Effector memory CD4-positive, alpha-beta T cell (primary cell): ENCODE results near the gene SUPT3H.

Source experiments
- DNase-seq, 3 donors: peaks; one replicate each; pipeline ENCODE4 v3.0.0-alpha.2; 2020
- H3K27ac ChIP-seq: 2 replicates; pipeline ENCODE4 v1.7.0; 2013; ENCODE audit warnings: mild to moderate bottlenecking, low read length, moderate library complexity; ENCODE audit not compliant: insufficient read depth, poor library complexity, severe bottlenecking
- H3K27me3 ChIP-seq: replicated peaks from 2 replicates; pipeline ENCODE4 v1.7.0; 2013; ENCODE audit warnings: mild to moderate bottlenecking, low read length; ENCODE audit not compliant: insufficient read depth, control insufficient read depth, poor library complexity, severe bottlenecking
- H3K36me3 ChIP-seq: 2 replicates; pipeline ENCODE4 v1.7.0; 2013; ENCODE audit warnings: mild to moderate bottlenecking, low read length, moderate library complexity; ENCODE audit not compliant: control insufficient read depth, insufficient read depth
- H3K4me1 ChIP-seq: 2 replicates; pipeline ENCODE4 v1.7.0; 2013; ENCODE audit warnings: low read length, mild to moderate bottlenecking; ENCODE audit not compliant: control insufficient read depth, insufficient read depth, poor library complexity, severe bottlenecking
- H3K4me3 ChIP-seq: 2 replicates; pipeline ENCODE4 v1.7.0; 2013; ENCODE audit warnings: low read length, low read depth, mild to moderate bottlenecking; ENCODE audit not compliant: insufficient read depth, poor library complexity, severe bottlenecking
- H3K9me3 ChIP-seq: 2 replicates; pipeline ENCODE4 v1.7.0; 2013; ENCODE audit warnings: mild to moderate bottlenecking, low read length, moderate library complexity; ENCODE audit not compliant: control insufficient read depth

The SUPT3H gene

DNA sequence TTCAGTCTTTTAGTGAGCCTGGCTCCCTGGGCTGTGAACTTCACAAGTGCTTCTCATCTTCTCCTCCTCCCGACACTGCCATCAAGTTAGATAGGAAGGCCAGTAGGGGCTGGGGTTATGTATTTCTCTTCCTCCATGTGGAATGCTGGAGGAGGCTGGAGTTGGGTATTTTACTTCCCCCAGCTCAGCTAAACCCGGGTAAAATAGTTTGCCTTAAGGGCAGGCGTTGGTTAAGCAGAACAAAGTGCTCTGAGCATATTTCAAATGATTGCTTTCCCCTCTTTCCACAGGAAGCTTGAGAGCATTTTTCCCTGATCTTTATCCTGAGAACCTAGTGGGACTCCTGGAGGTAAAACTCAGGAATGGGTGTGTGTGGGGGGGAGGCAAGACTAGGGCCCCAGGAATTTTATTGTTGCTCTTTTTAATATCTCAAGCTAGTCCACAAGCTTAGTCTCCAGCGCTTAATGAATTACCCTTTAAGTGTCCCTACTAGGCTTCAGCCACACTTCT lies 16.9 kb upstream of the SUPT3H start:
- H3K4me3 ChIP-seq = no peak overlapping the region
- no peaks in the 10 kb centered on the region for H3K36me3 ChIP-seq
- H3K27ac ChIP-seq = no peak overlapping the region
- no peaks in the 10 kb centered on the region for H3K27me3 ChIP-seq
- no peaks in the 10 kb centered on the region for H3K4me1 ChIP-seq
- no peaks in the 10 kb centered on the region for H3K9me3 ChIP-seq
- DNase-seq = no peak

DNA sequence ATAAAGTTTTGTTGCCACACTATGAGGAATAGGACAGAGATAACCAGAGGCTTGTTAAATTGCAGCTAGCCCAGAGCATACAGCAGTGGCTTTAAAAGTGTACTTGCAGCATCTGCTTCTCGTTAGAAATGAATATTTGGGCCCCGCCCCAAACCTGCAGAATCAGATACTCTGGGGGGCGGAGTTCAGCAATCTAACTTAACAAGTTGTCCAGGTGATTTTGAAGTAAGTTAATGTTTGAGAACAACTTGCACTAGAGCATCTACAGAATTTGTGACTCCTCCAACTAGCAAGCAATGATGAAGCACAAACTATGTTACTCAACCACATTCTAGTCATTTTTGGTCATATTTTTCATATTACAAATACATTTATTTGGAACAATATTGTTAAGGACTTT lies 10.6 kb upstream of the SUPT3H start:
- Histone ChIP-seq H3K27ac (no peak overlapping the region), H3K4me3 (no peak overlapping the region), H3K27me3 (no peaks in the 10 kb centered on the region), H3K9me3 (no peaks in the 10 kb centered on the region), H3K4me1 (no peaks in the 10 kb centered on the region), H3K36me3 (no peaks in the 10 kb centered on the region)
- no peak for DNase-seq

DNA sequence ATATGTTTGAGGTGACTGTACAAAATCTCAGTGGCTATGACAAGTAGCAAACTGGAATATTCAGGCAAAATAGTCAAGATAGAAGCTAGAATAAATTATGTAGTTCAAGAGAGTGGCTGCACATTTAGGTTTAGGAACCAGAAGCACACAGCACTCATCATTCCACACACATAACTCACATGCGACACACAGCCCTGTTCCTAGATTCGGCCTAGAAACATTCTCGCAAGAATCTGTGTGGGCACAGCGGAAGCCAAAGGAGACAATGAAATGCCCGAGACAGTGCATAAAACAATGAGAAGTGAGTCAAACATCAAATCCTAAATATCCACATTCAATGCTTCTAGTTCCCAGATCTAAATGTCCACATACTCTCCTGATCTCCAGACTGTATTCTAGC lies 9.5 kb upstream of the SUPT3H start:
- Histone ChIP-seq H3K4me3 (no peak overlapping the region), H3K9me3 (no peaks in the 10 kb centered on the region), H3K27me3 (no peaks in the 10 kb centered on the region), H3K27ac (no peak overlapping the region), H3K4me1 (no peaks in the 10 kb centered on the region), H3K36me3 (no peaks in the 10 kb centered on the region)
- DNase-seq = no peak

DNA sequence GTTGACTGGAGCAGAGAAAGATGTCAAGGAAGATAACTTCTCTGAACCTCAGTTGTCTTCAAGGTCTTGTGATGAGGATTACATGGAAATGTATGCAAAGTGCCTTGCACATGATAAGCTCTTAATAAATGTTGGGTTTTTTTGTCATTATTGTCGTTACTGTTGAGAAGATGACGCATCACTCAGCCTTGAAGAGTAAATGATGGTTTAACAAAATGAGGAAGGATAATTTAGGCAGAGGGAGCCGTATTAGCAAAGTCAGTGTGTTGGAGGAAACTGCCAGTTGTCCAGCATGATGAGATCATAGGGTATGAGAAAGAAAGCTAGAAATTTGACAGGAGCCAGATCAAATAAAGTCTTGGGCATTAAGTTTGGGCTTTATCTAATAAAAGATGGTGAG lies 8.8 kb upstream of the SUPT3H start:
- H3K4me1 ChIP-seq = no peaks in the 10 kb centered on the region
- no peaks in the 10 kb centered on the region for H3K27me3 ChIP-seq
- H3K27ac ChIP-seq = no peak overlapping the region
- H3K9me3 ChIP-seq = no peaks in the 10 kb centered on the region
- H3K36me3 ChIP-seq = no peaks in the 10 kb centered on the region
- no peak for DNase-seq
- no peak overlapping the region for H3K4me3 ChIP-seq

DNA sequence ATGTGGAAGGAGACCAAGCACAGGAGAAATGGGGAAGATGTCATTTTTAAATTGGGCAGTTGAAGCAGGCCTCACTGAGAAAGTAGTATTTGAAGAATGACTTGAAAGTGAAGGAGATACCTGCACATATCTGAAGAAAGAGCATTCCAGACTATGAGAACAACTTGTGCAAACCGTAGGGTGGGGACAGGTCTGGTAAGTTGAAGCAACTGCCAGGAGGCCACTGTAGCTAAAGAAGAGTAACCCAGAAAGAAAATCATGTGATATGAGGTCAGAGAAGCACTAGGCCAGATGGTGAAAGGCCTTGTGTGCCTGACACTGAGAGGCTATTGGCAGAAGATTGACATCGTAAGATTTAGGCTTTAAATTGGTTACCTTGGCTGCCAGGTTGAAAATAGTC lies 4.7 kb upstream of the SUPT3H start:
- Histone ChIP-seq H3K4me1 (no peaks in the 10 kb centered on the region), H3K4me3 (no peak overlapping the region), H3K36me3 (no peaks in the 10 kb centered on the region), H3K27me3 (no peaks in the 10 kb centered on the region), H3K9me3 (no peaks in the 10 kb centered on the region), H3K27ac (no peak overlapping the region)
- no peak for DNase-seq

DNA sequence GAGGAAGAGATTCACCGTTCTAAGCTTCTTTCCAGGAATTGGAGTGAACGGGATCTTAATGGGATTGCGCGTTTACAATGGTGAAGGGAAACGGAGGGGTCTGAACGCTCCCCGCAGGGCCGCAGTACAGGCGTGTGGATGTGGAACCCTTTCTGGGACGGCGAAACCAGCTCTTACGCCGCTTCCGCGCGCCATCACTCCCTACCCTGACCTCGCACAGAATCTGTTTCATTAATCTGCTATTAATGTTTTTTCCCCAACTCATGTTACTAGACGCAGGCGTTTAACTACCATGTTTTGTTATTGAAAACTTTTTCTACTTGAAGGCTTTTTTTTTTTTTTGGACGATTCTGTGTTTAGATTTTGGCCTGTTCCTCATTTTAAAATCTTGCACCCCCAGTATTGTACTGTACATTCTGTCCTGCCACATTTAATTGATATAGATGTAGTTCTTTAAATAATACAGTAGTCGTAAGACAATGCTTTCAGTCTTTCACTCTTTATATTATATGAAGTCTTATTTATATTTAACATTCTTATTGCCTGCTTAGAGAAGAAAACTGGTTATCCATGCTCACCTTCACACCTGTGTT lies 696 bp upstream of the SUPT3H start:
- peaks cover 3% of the 10 kb centered on the region for H3K4me1 ChIP-seq
- H3K27ac ChIP-seq = peak overlapping the region; percentile 84
- peak overlapping the region; percentile 69 for H3K4me3 ChIP-seq
- H3K36me3 ChIP-seq = no peaks in the 10 kb centered on the region
- peak in 1 of 3 donors; percentile 9 for DNase-seq
- no peaks in the 10 kb centered on the region for H3K9me3 ChIP-seq
- H3K27me3 ChIP-seq = no peaks in the 10 kb centered on the region

DNA sequence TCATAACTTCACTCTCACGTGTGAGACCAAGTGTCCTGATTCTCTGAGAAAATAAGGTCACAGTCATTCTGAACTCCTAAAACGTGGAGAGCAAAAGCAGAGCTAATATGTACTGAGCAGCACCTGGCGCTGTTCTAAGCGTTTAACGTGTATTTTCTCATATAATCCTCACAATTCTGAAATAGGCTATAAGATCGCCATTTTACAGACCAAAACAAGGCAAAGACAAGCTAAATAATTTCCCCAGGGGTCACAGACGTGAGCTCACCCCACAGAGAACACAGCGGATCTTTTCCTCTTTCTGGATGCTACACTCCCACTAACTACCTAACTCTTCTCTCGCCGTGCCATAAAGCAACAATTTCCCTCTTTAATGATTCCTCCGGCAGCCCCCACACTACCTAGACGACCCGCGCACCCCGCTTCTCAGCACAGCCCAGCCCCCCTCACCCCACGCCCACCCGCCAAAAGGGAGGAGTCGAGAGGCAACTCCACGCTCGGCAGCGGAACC lies 636 bp downstream of the SUPT3H start:
- peak overlapping the region; percentile 69 for H3K4me3 ChIP-seq
- no peak for DNase-seq

DNA sequence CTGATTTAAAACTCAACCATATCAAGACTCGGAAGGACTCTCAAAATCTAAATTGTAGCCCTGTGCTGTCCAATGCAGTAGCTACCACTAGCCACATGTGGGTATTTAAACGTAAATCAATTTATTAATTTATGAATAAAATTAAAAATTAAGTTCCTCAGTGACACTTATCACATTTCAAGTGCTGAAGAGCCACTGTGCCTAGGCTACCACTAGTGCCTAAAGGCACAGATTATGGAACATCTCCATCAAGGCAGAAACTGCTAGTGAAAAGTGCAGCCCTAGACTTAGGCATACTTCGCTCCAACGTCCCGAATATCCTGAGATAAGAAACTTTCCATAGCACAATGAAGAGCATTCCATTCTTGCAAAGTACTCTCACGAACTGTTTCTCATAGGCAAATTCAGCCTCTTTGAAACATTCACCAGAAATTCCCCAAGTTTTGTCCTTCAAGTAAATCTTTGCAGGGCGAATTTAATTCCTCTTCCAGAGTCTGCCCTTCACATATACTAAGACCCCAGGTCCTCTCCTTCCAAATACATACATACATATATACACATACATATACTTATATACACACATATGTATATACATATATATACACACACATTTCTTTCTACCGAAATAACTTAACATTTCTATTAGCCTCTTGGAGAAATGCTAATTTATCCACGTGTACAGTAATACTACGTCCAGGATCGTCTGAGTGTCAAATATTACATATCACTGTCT lies 1.3 kb downstream of the SUPT3H start:
- Histone ChIP-seq H3K4me1 (peaks cover 3% of the 10 kb centered on the region), H3K4me3 (peak overlapping the region; percentile 69), H3K36me3 (no peaks in the 10 kb centered on the region), H3K9me3 (no peaks in the 10 kb centered on the region), H3K27ac (peak overlapping the region; percentile 84), H3K27me3 (no peaks in the 10 kb centered on the region)
- no peak for DNase-seq

More for the DNA sequence above, 636 bp downstream of the SUPT3H start:
- Histone ChIP-seq H3K4me1 (peaks cover 3% of the 10 kb centered on the region), H3K27ac (peak overlapping the region; percentile 84), H3K27me3 (no peaks in the 10 kb centered on the region), H3K36me3 (no peaks in the 10 kb centered on the region), H3K9me3 (no peaks in the 10 kb centered on the region)

DNA sequence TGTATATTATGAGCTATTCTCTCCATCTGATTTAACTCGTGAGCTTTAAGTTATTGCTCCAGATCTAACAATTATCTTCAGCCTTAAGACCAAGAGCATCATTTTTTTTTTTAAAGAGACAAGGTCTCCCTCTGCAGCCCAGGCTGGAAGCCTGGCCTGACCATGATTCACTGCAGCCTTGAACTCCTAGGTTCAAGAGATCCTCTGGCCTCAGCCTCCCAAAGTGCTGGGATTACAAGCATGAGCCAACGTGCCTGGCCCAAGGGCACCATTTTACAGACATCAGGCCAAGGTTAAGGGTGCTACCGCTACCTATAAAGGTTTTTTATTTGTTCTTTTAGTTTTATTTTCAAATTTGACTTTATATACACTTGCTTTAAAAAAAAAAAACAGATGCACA lies 2.3 kb downstream of the SUPT3H start:
- no peak overlapping the region for H3K4me3 ChIP-seq
- H3K36me3 ChIP-seq = no peaks in the 10 kb centered on the region
- peaks cover 3% of the 10 kb centered on the region for H3K4me1 ChIP-seq
- no peak overlapping the region for H3K27ac ChIP-seq
- H3K27me3 ChIP-seq = no peaks in the 10 kb centered on the region
- no peaks in the 10 kb centered on the region for H3K9me3 ChIP-seq
- DNase-seq = no peak

DNA sequence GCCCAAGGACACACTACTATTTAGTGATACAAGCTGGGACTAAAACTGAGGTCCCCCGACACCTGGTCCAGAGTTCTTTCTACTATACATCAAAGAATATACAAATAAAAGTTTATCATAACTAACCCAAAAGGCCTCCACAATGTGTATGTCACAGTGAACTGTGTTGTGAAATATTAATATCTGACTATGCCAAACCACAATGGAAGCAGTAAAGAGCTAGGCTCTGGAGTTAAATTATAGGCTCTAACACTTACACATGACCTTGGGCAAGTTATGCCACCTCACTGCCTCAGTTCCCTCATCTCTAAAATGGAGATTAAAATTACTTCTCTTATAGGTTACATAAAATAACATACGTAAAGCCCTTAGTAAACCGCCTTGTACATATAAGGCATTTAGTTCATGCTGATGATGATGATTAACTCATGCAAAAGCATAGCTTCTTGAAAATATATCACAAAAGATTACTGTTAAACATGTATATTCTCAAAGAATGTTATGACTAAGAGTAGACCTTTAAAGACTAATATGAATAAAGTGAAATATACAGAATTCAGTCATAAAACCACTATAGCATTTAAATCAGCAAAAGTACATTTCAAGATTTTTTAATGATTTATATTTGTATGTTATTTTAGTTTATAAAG lies 5.7 kb downstream of the SUPT3H start:
- H3K9me3 ChIP-seq = no peaks in the 10 kb centered on the region
- DNase-seq = no peak

More for the DNA sequence above, 5.7 kb downstream of the SUPT3H start:
- H3K36me3 ChIP-seq = no peaks in the 10 kb centered on the region
- H3K27ac ChIP-seq = no peak overlapping the region
- H3K4me3 ChIP-seq = no peak overlapping the region
- H3K27me3 ChIP-seq = no peaks in the 10 kb centered on the region
- peaks cover 3% of the 10 kb centered on the region for H3K4me1 ChIP-seq
